NCI-H146 treated with DMSO at 0.1 percent for 48 hours (cell line): ENCODE data around the gene TMEM231.
"Not testable (repeated sequence)": the region's sequence is repeated elsewhere in the genome, so short reads cannot be mapped to it uniquely, and the experiment has no call there.

Source experiments
- DNase-seq: peaks from one replicate; lab custom pipeline; 2025; ENCODE audit not compliant: unreplicated experiment; lab: John Stamatoyannopoulos, UW

TMEM231 gene

DNA sequence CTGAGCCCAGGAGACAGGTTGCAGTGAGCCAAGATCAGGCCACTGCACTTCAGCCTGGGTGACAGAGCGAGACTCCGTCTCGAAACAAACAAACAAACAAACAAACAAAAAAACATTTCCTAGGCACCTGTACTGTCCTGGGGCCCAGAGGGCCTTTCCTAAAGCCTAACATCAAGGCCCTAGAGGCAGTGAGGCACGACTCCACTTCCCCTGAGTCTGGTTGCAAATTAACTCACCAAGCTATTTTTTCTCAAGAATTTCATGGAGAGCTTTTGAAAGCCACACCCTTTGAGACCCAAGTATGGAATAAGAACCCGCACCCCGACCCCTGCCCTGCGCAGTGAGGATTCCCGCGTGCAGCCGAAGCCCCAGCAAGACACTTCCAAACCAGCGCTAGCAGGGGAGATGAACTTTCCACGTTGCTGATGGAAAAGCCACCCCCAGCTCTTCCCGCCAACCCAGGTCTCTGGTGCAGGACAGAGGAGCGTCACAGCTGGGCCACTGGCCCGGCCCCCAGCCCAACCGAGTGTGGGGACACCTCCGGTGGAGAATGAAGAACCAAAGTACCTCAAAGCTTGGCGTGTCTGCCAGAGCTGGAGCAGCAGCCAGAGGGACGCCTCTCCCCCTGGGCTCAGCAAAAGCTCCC lies 21.4 kb downstream of the TMEM231 start:
- DNase-seq, result no peak

DNA sequence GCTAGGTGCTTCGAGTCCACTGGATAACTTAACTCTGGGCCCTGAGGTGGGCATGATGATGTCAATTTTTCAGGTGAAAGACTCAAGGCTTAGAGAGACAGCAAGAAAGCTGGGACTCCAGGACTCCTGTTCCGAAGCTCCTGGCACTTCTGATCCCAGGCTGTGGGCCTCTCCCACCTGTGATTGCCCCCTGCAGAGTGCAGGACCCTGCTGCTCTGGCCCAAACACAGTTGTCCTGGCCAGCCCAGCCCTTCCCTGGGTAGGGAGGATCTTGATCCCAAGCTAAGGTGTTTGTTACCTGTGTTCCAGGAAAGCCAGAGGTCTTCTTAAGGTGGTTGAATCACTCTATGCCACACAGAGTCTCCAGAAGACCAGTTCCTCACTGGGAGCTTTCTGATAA lies 23.3 kb downstream of the TMEM231 start:
- no peak for DNase-seq

DNA sequence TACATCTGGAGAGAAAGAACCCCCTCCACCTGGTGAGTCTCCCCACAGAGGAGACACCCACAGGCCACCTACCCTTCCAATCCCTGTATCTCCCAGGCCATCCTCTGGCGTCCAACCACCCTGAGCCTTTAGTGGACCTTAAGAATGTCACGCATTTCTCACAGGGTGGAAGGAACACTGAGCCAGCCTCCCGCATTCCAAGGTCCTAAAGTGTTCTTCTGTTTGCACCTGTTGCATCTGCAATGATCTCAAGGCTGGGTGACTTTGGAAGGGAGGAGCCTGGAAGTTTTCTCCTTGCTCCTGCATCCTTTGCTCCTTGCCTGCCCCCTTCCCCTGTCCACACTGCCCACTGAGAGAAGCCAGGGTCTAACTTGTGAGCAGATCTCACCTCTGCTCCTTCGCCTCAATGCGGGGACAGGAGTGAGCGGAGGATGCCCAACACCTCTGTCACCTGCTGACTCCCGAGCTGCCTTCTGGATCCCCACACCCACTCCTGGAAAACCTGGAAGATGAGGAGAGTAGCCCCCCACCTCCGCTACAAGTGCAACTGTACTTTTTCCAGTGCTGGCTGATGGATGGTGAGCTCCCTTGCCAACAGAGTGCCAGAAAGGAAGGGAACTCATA lies 23.8 kb downstream of the TMEM231 start:
- DNase-seq, result no peak

DNA sequence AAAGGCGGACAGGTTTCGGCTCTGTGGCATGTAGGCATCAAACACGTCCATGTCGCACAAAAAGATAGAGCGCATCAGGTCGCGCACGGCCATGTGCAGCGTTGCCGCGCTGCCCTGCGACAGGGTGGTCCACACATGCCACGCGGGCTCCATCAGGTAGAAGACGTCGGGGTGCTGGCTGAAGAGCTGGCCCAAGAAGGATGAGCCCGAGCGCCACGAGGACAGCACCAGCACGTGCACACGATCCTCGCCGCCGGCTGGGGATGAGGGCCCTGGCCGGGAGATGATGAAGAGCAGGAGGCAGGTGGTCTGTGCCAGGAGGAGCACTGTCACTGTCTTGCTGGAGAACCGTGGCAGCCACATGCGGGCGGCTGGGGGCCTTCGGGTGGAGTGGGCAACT lies 26.1 kb downstream of the TMEM231 start:
- no peak for DNase-seq

DNA sequence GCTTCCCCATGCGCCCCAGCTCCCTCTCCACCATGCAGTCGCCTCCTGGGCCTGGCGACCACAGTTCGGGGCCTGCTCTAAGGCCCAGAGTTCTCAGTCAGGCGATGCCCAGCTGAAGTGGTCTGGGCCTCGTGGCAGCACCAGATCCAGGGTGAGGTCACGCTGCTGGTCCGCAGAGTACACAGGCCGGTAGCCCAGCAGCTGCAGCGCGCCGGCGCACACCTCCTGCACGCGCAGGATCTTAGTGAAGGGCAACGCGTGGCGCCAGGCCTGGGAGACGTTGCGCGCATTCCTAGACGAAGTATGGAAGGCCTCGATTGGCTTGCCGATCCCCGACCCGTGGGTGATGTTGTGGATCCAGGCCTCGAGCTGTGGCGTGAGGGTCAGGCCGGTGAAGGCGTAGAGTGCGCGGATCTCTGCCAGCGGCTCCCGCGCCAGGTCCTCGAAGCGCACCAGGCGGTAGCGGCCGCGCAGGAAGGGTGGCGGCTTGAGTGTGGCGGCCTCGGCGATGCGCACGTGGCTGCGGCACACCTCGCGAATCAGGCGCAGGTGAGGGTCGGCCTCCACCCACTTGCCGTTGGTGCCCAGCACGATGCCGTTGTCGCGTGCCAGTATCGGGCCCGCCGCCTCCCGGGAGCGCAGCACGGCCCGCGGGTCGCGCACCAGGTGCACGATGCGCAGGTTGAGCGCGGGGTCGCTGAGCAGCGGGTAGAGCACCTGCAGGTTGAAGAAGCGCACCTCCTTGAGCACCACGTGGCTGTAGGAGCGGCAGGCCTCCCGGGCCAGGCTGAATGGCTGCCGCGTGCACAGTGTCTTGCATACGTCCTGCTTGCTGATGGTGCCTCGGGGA lies 26.8 kb downstream of the TMEM231 start:
- no peak for DNase-seq

DNA sequence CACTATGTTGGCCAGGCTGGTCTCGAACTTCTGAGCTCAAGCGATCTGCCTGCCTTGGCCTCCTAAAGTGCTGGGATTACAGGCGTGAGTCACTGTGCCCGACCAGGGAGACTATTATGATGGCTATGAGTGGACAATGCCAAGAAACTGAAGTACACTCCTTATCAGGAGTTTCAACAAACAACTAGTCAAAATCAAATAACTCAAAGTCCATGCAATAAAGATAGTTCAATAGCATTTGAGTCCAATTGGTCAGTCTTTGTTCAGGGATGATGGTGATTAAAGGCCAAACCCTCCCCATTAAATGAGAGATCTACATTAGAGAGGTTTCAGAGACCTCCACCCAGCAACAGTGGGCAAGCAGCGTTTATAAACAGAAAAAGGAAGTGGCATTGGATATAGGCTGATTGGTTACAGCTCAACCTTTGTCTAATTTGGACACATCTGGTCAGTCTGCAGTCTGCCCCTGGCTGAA lies 28.2 kb downstream of the TMEM231 start:
- DNase-seq, result no peak

DNA sequence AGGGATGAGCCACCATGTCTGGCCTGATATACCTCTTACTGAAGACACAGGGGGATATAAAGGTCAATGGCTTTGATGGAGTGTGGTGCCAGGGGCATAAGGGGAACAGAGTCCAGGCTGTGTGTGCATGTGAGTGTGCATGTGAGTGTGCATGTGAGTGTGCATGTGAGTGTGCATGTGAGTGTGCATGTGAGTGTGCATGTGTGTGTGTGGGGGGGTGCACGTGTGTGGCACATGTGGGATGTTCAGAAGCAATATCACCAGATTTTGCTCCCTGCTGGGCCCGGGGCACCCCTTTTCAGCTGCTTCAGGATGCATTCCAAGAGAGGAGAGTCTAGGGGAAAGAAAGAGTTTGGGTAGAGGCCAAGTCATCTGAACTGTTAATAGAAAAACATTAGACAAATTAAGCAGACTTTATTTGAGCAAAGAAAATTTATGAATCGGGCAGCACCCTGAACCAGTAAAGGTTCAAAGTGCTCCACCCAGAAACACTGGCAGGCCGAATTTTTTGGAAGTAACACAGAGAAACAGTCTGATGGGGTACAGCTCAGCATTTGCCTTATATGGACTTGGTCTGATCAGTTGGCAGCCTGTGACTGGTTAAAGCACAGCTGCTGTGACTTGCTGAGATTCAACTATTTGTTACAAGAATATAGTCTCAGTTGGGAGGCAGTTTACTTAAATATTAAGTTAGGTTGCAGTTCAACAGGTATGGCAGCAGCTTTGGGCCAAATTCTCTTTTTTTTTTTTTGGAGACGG lies 29.8 kb downstream of the TMEM231 start:
- no peak for DNase-seq

DNA sequence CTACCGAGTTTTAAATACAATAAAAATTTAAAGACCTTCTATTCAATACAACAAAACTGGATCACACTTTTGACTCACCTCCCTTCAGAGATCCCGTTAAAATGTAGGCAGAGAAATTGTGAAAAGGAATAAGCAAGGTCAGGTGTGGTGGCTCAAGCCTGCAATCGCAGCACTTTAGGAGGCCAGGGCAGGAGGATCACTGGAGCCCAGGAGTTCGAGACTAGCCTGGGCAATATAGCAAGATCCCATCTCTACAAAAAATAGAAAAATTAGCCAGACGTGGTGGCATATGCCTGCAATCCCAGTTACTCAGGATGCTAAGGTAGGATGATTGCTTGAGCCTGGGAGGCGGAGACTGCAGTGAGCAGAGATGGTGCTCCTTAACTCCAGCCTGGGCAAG lies 36.9 kb downstream of the TMEM231 start:
- DNase-seq, result no peak

DNA sequence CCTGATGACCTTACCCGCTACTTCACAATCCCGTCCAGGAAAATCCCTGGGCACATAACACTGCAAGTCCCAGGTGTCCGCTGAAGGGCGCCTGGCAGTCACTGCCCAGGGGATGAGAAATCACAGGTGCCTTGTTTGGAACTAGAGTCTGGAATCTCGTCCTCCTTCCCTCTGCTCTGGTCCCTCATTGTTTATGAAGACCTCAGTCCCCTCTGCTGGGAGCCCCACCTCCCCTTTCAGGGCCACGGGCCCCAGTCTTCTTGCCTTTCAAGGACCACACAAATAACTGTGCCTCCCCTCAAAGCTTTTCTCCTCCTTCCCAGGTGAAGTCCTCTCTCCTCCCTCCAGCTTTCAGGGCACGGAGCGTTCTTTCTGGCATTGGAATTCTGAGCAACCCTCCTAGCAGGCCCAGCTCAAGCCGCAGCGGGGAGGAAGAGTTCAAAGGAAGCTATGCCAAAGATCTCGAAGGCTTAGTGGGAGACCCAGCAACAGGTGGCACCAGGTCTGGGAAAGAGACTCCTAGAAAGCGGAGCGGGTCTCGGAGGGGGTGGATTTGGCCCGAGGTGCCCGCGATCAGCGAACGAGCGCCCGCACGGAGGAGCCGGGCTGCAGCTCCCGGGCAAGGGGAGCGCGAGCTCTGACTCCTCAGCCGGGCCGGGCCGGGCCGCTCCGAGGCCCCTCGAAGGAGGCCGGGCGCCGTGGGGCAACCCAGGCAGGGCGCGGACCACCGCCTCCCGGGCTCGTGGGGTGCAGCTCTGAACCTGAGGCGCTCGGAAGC lies 39.7 kb downstream of the TMEM231 start:
- not testable (repeated sequence) for DNase-seq

DNA sequence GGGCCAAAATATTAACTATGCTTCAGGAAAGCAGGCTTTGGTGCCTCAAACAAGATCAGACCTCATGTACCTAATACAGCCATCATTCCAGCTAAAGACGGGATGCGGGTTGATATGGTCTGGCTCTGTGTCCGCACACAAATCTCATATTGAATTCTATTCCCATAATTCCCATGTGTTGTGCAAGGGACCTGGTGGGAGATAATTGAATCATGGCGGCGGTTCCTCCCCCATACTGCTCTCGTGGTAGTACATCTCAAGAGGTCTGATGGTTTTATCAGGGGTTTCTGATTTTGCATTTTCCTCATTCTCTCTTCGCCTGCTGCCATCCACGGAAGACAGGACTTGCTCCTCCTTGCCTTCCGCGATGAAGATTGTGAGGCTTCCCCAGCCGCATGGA lies 41.8 kb downstream of the TMEM231 start:
- no peak for DNase-seq

DNA sequence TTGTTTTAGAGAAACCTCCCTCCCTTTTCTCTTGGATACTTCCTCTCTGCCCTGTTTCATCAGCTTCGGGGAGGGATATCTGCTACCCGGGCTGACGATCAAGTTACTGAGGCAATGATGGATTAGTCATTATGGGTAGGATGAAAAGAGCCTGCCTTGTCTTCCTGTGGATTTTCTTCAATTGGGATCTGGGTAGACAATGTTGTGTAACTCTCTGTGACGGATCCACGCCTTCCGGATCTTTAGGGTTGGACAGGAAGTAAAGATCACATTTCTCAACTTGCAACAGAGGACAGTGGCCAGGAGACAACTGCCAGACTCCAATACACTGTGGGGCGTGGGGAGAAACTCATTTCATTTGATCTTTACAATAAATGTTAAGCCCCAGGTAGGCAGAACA lies 49.5 kb downstream of the TMEM231 start:
- no peak for DNase-seq

DNA sequence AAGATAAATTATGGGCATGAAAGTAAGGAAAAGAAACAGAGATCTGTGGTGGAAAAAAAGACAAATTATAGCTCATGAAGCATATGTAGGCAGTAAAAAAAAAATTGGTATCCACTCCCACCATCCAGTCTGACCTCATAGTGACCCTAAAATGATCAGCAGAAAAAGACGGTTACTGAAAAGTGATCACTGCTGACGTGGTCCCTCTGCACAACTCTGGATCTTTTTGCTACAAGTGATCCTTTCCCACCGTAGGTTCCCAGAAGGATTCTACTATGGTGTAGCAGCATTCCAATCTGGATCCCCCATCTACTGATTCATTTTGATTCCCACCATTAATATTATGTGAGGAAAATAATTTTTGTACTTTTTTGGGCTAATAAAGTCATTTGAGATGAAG lies 49.9 kb downstream of the TMEM231 start:
- no peak for DNase-seq

DNA sequence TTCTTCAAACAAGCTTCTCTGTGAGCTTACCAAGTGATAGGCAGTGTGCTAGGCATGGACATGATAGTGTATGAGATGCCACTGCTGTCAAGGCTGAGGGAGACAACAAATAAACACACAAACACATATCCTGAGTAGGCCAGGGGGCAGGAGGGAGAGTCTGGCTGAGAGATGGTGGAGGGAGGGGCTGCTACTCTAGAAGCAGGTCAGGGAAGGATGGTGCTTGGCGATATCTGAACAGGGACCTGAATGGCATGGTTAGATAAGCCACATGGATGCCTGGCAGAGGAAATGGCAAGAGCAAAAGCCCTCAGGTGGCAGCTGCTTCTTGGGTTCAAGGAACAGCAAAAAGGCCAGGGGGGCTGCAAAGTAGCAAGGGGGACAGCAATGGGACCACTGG lies 52.3 kb downstream of the TMEM231 start:
- no peak for DNase-seq

DNA sequence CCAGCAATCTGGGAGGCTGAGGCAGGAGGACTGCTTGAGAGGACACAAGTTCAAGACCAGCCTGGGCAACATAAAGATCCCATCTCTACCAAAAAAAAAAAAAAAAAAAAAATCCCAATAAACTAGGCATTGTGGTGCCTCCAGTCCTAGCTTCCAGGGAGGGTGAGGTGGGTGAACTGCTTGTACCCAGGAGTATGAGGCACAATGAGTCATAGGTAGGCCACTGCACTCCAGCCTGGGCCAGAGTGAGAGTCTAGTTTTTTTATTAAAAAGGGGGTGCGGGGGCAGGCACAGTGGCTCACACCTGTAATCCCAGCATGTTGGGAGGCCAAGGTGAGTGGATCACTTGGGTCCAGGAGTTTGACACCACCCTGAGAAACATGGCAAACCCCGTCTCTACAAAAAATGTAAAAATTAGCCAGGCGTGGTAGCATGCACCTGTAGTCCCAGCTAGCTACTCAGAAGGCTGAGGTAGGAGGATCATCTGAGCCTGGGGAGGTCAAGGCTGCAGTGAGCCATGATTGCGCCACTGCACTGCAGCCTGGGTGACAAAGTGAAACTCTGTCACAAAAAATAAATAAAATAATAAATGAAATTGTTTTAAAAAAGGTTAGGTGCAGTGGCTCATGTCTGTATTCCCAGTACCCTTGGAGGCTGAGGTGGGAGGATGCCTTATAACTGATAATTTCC lies 53.0 kb downstream of the TMEM231 start:
- DNase-seq, result no peak

DNA sequence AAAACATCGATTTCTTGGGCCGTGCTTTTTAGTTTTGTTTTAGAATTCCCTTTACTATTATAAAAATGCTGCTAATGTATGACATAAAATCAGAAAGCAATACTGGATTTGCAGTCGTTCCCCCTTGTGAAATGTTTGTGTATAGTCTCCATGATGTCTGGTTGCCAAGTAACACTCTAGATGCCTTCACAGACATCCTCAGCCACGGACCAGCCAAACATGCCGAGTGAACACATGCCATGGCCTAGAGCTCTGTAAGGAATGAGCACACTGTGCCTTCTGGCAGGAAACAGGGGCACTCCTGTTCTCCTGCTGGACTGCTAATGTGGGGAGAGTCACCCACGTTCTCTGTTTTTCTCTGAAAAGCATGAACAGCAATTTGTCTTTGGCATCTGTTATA lies 54.2 kb downstream of the TMEM231 start:
- not testable (repeated sequence) for DNase-seq

DNA sequence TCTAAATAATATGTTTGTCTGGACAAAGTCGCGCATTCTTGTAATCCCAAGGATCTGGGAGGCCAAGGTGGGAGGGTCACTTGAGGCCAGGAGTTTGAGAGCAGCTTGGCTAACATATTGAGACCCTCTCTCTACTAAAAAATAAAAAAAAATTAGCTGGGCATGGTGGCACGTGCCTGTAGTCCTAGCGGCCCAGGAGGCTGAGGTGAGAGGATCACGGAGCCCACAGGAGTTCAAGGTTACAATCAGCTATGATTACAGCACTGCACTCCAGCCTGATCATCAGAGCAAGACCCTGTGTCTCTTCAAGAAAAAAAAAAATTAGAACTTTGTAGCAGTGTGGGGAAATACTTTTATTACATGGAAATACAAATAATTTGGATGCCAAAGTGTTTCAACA lies 54.7 kb downstream of the TMEM231 start:
- DNase-seq, result no peak

DNA sequence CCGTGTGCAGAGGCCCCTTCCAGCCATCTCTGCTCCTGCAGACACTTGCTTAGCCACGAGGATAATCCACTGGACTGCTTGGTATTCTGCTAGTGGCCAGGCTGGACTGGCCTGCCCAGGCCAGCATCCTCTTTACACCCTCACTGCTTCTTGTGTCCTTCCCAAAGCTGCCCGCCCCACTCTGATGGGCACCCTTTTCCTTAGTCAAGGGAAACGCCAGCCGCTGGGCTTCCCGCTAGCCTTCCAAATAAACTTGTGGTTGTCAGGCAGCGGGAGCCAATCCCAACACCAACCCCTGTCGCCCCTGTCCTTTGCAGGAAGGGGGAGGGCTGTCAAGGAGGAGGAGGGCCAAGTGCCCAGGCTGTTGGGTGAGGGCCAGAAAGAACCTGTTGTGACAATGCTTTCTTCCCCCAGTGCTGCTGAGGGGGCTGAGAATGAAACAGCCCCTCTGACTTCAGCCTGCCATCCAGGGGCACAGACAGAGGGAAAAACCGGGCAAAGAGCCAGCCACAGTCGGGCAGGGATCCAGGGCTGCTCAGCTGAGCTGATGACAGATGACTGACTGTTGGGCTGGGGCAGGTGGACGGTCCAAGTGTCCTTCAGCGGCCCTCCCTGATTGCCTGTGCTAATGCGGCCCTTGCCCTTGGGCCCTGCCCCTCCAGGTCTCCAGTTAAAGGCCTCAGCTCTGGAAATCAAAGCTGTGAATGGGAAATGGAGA lies 57.3 kb downstream of the TMEM231 start:
- not testable (repeated sequence) for DNase-seq

DNA sequence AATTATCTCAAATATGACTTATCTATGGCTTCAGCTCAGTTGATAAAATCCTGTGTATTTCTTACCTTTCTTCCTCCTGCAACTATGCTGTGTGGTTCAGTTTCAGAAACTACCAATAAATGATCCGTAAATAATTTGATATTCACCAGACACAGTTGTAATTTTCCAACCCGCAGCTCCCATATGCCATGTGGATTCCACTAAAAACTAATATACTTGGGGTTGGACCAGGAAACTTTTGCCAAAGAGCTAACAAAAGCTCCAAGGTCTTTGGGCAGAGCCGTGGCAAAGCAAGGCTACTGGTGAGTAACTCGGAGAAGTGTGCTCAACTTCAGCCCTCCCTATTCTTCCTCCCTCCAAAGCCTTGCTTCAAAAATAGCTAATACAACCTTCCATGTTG lies 58.5 kb downstream of the TMEM231 start:
- DNase-seq, result no peak

DNA sequence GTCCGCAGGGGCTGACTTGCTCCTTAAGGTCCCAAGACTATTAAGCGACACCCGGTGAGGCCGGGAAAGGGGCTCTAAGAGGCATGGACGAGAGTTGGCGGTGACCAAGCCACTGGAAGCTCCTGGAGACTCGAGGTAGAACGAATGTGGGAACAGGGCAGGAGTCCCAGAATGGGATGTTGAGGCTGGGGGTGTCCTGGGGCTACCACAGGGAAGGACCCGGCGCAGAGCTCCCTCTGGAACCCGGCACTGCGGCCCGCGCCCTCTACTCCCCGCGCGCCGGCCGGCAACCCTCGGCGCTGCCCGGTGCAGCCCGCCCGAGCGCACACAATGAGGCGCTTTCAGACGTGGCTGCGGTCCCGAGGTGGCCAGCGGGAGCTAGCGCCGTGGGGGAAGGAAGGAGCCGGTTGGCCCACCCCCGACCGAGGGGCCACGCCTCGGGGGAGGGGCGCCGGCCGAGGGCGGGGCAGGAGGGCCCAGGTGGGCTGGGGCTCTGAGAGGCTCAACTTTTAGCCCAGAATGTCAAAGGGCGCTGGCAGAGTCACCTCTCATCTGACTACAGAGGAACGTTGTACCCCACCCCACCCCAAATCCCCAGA lies 60.9 kb downstream of the TMEM231 start, which contains the start of gene CHST6:
CHST6 (minus strand) TSS at position 366 of the 599 bp plus-strand sequence. CDS start 15,613 bp downstream, outside the sequence.
- DNase-seq, result no peak
